HG03103 (cell line): ENCODE data around the gene ZNF329.
A peak's percentile ranks its signal among the peaks of the same experiment; 100 is the strongest.

ENCODE experiments used
- ATAC-seq: cut with Tn5 transposase; IDR thresholded peaks from one replicate; pipeline ENCODE4 v1.9.1; 2021; ENCODE audit warnings: low read depth; ENCODE audit not compliant: unreplicated experiment

ZNF329 gene

GRCh38 chr19:58123354-58123753, 27.2 kb downstream of the ZNF329 start:
- ATAC-seq = no peak

GRCh38 chr19:58118979-58119733, 31.4 kb downstream of the ZNF329 start:
- no peak for ATAC-seq

GRCh38 chr19:58117841-58118575, 32.6 kb downstream of the ZNF329 start:
- ATAC-seq = no peak

- no peak for ATAC-seq
Observed at GRCh38 chr19:58108546-58108817, 42.1 kb downstream of the ZNF329 start.

- ATAC-seq = no peak
Observed at GRCh38 chr19:58107778-58108545, 42.6 kb downstream of the ZNF329 start.

GRCh38 chr19:58098682-58098998, 51.9 kb downstream of the ZNF329 start:
- no peak for ATAC-seq

GRCh38 chr19:58097781-58098681, 52.6 kb downstream of the ZNF329 start, which contains the start of gene ZSCAN18:
TSS of gene ZSCAN18 (minus strand) at chr19:58098231. CDS start at chr19:58090267, 7,964 bp downstream.
- ATAC-seq = peak; percentile 61

- no peak for ATAC-seq
Observed at GRCh38 chr19:58097349-58097748, 53.2 kb downstream of the ZNF329 start.

- no peak for ATAC-seq
Observed at GRCh38 chr19:58096884-58097283, 53.7 kb downstream of the ZNF329 start.

GRCh38 chr19:58095328-58095727, 55.3 kb downstream of the ZNF329 start:
- ATAC-seq = no peak

GRCh38 chr19:58093071-58093470, 57.5 kb downstream of the ZNF329 start:
- ATAC-seq = no peak

GRCh38 chr19:58091251-58091995, 59.2 kb downstream of the ZNF329 start:
- no peak for ATAC-seq

GRCh38 chr19:58089846-58090245, 60.7 kb downstream of the ZNF329 start:
- ATAC-seq = no peak

GRCh38 chr19:58088521-58089052, 62.0 kb downstream of the ZNF329 start:
- ATAC-seq = no peak

- no peak for ATAC-seq
Observed at GRCh38 chr19:58086825-58087710, 63.5 kb downstream of the ZNF329 start.

GRCh38 chr19:58085348-58085875, 65.2 kb downstream of the ZNF329 start:
- no peak for ATAC-seq

GRCh38 chr19:58084596-58085347, 65.8 kb downstream of the ZNF329 start:
- no peak for ATAC-seq

GRCh38 chr19:58083021-58083420, 67.6 kb downstream of the ZNF329 start:
- ATAC-seq = no peak
